Muscle of back (tissue), 11 donors: ENCODE measurements around the gene SCUBE1. TPM values are rescaled to one million over a fixed set of nuclear protein-coding genes. Genes with fewer than 3 reads are reported as not detected.

Source experiments
- DNase-seq, 3 donors: peaks; one replicate each; pipeline versions ENCODE4 v3.0.0 to v3.0.0-alpha.2; 2013
- polyA plus RNA-seq, 10 donors: library from polyadenylated mRNA; unstranded; fragments of 120-200 nt; gene quantifications; one replicate each; pipeline ENCODE4 v1.2.1, GENCODE V29; 2013; ENCODE audit not compliant: insufficient read length in 10 of 10

SCUBE1 gene
- polyA plus RNA-seq, 10 donors: 0.20 to 1.1 (median 0.49) TPM

- no peak for DNase-seq
Observed at GRCh38 chr22:43179146-43179910, 163.8 kb downstream of the SCUBE1 start.

DNA sequence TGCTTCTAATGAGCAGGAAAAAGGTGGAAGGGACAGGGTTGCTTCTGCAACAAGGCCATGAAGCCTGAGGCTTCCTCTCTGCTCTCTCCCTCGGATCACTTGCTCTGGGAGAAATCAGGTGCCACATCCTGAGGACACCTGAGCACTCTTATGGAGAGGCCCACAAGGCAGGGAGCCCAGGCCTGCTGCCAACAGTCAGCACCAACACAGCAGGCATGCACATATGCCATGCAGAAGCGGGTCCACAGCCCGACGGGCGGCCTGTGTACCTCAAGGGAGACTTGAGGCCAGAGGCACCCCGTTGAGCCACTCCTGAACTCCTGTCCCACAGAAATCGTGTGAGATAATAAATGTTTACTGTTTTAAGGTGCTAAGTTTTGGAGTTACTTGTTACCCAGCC, 165.7 kb downstream of the SCUBE1 start:
- DNase-seq: no peak

- no peak for DNase-seq
Observed at GRCh38 chr22:43176090-43176489, 167.1 kb downstream of the SCUBE1 start.

GRCh38 chr22:43174941-43175531, 168.1 kb downstream of the SCUBE1 start:
- no peak for DNase-seq

DNA sequence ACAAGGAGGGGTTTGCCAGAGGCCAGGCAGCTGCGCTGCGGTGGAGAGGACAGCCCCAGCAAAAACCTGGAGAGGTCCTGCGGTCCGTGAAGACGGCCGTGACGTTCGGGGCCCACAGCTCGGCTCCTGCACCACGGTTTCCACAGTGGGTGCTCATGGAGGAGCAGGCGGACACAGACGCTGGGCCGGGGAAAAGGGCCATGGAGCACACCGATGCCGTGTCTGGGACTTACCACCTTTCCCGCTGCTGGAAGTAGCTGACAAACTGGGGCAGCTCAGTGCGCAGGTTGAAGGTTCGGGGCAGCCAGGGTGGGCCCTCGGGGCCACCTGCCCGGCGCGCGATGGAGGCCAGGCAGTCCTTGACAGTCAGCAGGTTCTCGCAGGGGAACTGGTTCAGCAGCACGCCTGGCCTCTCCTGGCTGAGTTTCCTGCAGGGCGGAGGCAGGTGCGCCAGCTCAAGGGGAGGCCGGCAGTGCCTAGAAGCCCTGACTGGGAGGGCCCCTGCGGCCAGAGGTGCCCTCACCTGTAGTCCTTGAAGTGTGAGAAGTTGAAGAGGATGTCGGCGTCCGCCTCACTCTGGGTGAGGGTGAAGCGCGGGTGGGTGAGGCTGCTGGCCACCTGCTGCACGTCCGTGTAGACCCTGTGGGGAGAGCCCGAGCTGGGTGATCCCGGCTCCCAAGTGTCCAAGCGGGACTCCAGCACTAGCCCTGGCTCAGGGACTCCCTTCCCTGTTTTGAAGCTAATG, 169.0 kb downstream of the SCUBE1 start:
- DNase-seq: no peak

- DNase-seq: no peak
Observed at GRCh38 chr22:43173566-43173965, 169.6 kb downstream of the SCUBE1 start.

GRCh38 chr22:43172191-43172590, 171.0 kb downstream of the SCUBE1 start:
- no peak for DNase-seq

DNA sequence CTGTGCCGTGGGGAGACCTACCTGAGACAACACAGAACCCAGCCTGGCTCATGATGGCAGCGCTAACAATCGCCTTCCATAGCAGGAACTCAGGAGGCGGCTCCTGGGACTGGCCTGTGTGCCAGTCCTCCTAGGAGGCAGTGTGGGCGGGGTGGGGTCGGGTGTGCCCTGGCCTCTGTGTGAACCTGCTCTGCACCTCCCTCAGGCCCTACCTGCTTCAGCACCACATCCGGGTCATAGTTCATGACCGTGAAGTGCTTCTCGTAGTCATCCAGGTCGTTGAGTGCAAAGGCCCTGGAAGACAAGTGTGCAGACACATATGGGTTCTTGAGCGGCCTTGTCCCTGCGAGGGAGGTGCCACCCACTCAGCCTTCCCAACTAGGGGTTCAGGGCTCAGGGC, 171.6 kb downstream of the SCUBE1 start:
- DNase-seq: no peak

DNA sequence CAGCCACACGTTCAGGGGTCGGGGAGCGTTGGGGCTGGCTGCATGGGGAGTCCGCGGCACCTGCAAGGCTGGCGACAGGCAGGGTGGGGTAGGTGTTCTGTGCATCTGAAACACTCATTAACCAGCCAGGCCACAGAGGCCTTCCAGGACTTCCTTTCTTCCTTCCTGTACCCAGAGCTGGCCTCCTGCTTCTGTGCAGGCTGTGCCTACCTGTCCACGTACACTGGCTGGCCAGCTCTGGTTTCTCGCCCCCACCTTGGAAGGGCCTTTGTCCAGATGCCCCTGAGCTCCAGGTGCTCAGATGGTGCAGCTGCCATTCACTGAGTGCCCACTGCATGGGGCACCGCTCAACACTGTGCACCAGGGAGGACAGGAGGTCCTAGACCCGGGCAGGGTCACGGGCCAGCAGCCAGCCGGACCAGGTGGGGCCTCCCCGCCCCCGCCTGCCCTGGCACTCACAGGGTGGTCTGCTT, 172.1 kb downstream of the SCUBE1 start:
- DNase-seq: no peak

DNA sequence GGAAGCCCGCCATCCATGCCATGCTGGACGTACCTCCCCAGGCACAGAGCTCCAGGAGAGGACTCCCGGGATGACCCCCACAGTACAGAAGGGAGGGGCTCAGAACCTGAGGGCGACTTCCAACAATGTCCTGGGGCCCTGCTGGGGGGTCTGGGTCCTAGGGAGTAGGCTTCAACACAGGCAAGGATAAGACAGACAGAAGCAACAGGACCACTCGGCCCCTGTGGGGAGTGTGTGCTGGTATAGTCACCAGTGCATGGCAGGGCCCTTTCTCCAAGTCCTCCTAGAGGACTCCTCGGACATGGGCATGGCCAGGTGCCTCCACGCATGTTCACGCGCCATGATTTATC, 173.1 kb downstream of the SCUBE1 start:
- DNase-seq: no peak

DNA sequence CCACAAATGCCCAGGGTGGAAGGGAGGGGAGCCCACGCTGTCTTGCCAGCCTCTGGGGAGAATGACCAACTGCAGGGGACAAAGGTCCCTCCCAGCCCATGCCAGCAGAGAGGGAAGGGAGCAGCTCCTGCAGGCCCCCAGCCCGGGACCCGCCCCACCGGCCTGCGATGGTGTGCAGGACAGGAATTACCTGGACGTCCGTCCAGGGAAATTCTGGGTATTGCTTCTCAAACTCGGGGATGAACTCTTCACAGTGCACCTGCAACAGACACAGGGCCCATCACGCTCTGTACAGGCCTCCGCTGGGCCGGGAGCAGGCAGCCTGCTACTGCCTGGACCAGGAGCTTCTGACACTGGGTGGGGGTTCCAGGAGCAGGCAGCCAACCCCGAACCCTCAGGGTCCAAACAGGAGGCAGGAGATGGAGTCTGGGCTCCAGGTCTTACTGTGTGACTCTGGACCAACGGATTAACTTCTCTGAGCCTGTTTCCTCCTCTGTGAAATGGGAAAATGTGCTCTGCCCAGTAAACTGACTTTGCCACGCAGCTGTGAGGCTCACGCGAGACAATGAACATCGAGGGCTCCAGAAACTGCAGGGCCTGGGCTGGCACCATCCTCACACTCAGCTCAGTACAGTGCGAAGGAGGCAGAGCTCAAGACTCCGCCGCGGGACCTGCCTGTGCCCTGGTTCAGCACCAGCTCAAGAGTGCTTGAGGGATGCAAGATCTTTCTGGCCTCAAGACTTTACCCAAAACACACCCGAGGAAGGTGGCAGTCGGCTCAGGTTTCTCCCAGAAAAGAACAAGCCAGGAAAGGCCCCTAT, 173.7 kb downstream of the SCUBE1 start:
- no peak for DNase-seq

- DNase-seq: no peak
Observed at GRCh38 chr22:43168471-43169309, 174.5 kb downstream of the SCUBE1 start.

DNA sequence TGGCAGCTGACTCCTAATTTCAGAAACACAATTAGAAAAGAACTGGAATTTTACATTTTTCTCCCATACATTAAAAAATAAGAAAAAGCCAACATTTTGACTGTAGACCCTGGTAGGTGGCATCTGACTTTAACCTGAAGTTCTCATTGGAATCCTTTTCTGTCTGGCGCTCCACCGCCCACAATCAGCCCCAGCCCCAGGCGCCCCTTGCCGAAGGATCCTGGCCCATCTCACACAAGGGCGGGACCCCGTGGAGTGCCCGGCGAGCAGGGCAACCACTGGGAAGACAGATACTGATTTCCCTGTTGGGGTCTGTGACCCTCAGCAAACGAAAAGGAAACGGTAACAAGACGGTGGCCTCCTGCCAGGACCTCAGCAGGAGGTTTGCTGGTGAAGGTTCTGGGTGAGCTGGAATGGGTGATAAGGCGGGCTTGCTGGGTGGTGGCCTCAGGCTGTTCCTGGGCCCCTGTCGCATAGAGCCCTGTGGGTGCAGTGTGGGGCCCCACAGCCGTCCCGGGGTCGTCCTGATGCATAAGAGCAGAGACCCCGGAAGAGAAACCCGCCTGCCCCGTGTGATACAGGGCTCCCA, 176.1 kb downstream of the SCUBE1 start:
- DNase-seq: no peak

DNA sequence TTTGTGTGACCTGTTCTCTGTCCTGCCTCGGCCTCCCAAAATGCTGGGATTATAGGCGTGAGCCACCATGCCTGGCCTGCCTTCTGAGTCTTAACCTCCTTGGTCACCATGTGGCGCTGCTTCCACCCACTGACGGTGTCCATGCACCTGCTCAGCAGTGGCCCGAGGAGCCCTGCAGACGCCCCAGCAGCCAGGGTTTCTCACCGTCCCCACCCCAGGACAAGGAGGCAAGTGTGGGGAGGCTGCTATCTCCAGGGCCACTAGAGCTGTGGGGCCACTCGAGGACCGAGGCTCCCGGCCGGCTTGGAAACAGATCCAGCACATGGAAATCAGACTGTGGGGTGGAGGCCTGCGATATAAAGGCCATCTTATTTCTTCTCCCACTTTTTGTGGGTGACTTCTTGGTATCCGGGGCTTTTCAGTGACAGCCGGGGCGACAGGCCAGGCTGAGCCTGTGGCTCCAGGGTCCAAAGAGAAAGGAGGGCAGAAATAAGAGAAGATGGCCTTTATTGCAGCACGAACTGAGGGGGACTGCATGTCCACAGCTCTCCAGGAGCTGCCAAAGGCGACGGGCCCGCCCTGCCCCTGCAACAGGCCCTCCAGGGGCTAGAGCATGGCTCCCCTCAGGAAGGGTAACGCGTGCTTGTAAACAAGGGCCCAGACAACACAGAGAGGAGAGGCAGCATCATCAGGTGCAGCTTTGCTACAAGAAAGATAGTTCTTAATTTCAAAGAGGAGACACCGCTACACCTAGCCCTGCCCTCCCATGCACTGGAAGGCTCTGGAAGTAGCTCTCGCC, 176.8 kb downstream of the SCUBE1 start:
- DNase-seq: no peak

DNA sequence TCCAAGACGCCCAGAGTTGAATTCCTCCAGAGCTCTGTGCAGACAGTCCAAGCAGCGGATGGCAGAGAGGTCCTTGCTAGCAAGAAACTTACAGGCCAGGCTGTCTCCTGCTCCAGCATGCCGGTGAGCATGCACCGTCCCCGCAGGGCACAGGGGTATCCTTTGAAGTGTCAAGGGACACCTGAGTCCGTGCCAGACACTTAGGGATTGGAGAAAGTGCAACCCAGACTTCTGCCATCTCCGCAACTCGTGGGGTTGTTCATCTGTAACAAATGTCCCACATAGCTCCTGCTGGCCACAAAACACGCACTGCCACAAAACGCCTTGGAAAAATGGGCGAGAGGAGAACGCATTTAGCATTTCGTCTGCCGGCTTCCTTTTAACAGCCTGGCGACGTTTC, 178.5 kb downstream of the SCUBE1 start:
- DNase-seq: no peak

GRCh38 chr22:43163241-43163795, 179.9 kb downstream of the SCUBE1 start:
- no peak for DNase-seq

DNA sequence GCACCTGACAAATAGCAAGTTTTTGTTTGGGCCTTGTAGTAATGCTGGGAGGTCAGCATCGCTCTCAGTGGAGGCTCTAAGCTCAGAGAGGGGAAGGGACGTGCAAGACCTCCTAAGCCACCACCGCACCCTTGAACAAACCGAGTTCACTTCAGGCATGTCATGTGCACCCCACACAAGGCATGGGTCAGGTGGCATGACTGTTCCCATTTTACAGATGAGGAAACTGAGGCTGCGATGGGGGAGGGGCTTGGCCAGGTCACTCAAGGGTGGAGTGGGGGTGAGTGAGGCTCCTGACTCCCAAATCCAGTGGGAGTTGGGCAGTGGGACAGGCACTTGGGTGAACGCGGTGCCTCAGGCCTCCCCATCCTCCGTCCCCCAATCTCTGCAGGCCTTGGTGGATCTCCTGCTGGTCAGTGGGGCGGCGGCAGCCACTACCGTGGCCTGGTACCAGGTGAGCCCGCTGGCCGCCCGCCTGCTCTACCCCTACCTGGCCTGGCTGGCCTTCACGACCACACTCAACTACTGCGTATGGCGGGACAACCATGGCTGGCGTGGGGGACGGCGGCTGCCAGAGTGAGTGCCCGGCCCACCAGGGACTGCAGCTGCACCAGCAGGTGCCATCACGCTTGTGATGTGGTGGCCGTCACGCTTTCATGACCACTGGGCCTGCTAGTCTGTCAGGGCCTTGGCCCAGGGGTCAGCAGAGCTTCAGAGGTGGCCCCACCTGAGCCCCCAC, 180.6 kb downstream of the SCUBE1 start:
- DNase-seq: no peak

GRCh38 chr22:43160497-43161126, 182.6 kb downstream of the SCUBE1 start:
- DNase-seq: no peak
